ENCODE results near the gene PLA2G4B. TPM values are rescaled to one million over a fixed set of nuclear protein-coding genes. Genes with fewer than 3 reads are reported as not detected.

Gene PLA2G4B
- total and polyA plus RNA-seq, 2 of the 8 experiments (the other 6 are each of a cell fraction or from before 2014, with no cell fraction given): 4.2 to 9.2 TPM

DNA sequence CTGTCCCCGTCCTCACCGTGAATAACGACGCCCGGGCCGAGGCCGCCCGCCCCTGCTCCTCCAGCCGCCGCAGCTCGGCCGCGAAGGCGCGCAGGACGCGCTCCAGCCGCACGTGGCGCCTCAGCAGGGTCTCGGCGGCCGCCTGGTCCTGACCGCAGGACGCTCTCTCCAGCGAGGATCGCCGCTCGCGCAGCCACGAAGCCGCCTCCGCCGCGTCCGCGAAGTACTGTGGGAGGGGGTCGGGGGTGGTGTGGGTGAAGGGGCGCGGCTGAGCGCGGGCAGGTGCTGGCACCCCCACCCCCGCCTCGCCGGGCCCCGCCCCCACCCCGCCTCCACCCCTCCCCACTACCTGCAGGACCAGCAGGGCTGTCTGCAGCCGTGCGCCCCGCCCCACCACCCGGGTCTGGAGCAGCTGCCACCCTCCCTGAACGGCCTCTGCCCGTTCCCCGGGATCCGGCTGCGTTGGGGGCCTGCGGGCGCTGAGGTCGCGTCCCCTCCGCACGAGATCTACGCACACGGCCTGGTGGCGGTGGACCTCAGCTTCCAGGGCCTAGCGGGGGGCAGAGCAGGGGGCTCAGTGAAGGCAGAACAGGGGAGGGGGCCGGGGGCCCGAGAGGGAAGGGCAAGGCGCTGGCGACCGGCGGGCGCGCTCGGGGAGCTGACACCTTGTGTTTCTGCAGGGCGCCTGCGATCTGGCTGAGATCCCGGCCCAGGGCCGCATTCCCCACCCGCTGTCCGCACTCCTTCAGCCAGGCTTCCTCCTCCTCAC lies 43.5 kb downstream of the PLA2G4B start (continued):
- TF ChIP-seq CTBP2 (IDR thresholded peaks at IDR 0.05; ENCODE audit: borderline replicate concordance, insufficient read depth, insufficient read length, low read length) (no peak), CHD2 (IDR thresholded peaks at IDR 0.05; ENCODE audit: low read length) (no peak), NRF1 (IDR thresholded peaks at IDR 0.05; ENCODE audit: low read depth, low read length) (no peak), SIX5 (IDR thresholded peaks at IDR 0.05; ENCODE audit: low read depth, low read length) (no peak)
